DOHH2 (cell line): Measurements from ENCODE around the gene ENOX1.

ENCODE experiments used
- H3F3A ChIP-seq: fragments of 200-600 bp; sonication (generic), shearing (Covaris generic); 2 replicates; pipeline ENCODE4 v1.6.0; 2016; ENCODE audit warnings: antibody characterized with exemption, mild to moderate bottlenecking; ENCODE audit not compliant: control insufficient read depth, insufficient read depth
- H3K27ac ChIP-seq: fragments of 200-600 bp; sonication (generic); 2 replicates; pipeline ENCODE4 v1.5.1; 2014; ENCODE audit warnings: low read depth, mild to moderate bottlenecking, low read length, moderate library complexity
- H3K27me3 ChIP-seq: fragments of 200-600 bp; sonication (generic); 2 replicates; pipeline ENCODE4 v1.6.1; 2014; ENCODE audit warnings: mild to moderate bottlenecking, low read length, mixed read lengths; ENCODE audit not compliant: control insufficient read depth
- H3K36me3 ChIP-seq: fragments of 200-600 bp; sonication (generic); 2 replicates; pipeline ENCODE4 v1.6.1; 2014; ENCODE audit warnings: mild to moderate bottlenecking, low read length, moderate library complexity, mixed read lengths; ENCODE audit not compliant: control insufficient read depth
- H3K4me1 ChIP-seq: fragments of 200-600 bp; sonication (generic); 2 replicates; pipeline ENCODE4 v1.6.1; 2014; ENCODE audit warnings: mild to moderate bottlenecking, low read length, mixed read lengths; ENCODE audit not compliant: control insufficient read depth
- H3K4me2 ChIP-seq: fragments of 200-600 bp; sonication (generic); 2 replicates; pipeline ENCODE4 v1.6.0; 2014; ENCODE audit warnings: mild to moderate bottlenecking, low read length, moderate library complexity
- H3K4me3 ChIP-seq: fragments of 200-600 bp; sonication (generic); 2 replicates; pipeline ENCODE4 v1.5.1; 2014; ENCODE audit warnings: mild to moderate bottlenecking, low read length, mixed read lengths
- H3K79me2 ChIP-seq: fragments of 200-600 bp; sonication (generic); 2 replicates; pipeline ENCODE4 v1.6.1; 2014; ENCODE audit warnings: mild to moderate bottlenecking, low read length, mixed read lengths; ENCODE audit not compliant: control insufficient read depth
- H3K9me2 ChIP-seq: fragments of 200-600 bp; sonication (generic); replicated peaks from 2 replicates; pipeline ENCODE4 v1.6.1; 2014; ENCODE audit warnings: mild to moderate bottlenecking, low read length, mixed read lengths; ENCODE audit not compliant: control insufficient read depth
- H3K9me3 ChIP-seq: fragments of 200-600 bp; sonication (generic); 2 replicates; pipeline ENCODE4 v1.6.1; 2014; ENCODE audit warnings: antibody characterized with exemption, low read length, mixed read lengths; ENCODE audit not compliant: control insufficient read depth, insufficient read depth
- H4K20me1 ChIP-seq: fragments of 200-600 bp; sonication (generic); 2 replicates; pipeline ENCODE4 v1.6.0; 2014; ENCODE audit warnings: low read depth, mild to moderate bottlenecking, antibody characterized with exemption, low read length, moderate library complexity; ENCODE audit not compliant: control insufficient read depth, insufficient read depth
- CTCF ChIP-seq: fragments of 200-600 bp; sonication (generic); IDR thresholded peaks from one replicate; pipeline ENCODE4 v1.5.1; 2014; ENCODE audit warnings: antibody characterized with exemption, mild to moderate bottlenecking, low read depth, low read length; ENCODE audit not compliant: poor library complexity, severe bottlenecking
- EZH2phosphoT487 ChIP-seq: fragments of 200-600 bp; sonication (generic); IDR thresholded peaks from 2 replicates; pipeline ENCODE4 v1.6.1; 2017; ENCODE audit warnings: borderline replicate concordance, mild to moderate bottlenecking, antibody characterized with exemption, low read length, moderate library complexity, mixed read lengths

ENOX1 gene

GRCh38 chr13:43266936-43267615 is 519.7 kb downstream of the ENOX1 start:
- Histone ChIP-seq H3K36me3 (no peaks in the 10 kb centered on the region), H3K9me2 (no peaks in the 10 kb centered on the region), H3F3A (no peaks in the 10 kb centered on the region), H3K27ac (no peak overlapping the region), H3K9me3 (no peaks in the 10 kb centered on the region), H3K27me3 (no peaks in the 10 kb centered on the region), H3K79me2 (no peaks in the 10 kb centered on the region), H4K20me1 (no peaks in the 10 kb centered on the region), H3K4me3 (no peak overlapping the region), H3K4me1 (no peaks in the 10 kb centered on the region), H3K4me2 (no peak overlapping the region)
- no peak for TF ChIP-seq CTCF

- TF ChIP-seq CTCF (no peak), EZH2phosphoT487 (no peak)
- Histone ChIP-seq H3K27ac (no peak overlapping the region), H3K4me2 (no peak overlapping the region), H4K20me1 (no peaks in the 10 kb centered on the region), H3K27me3 (no peaks in the 10 kb centered on the region), H3K36me3 (no peaks in the 10 kb centered on the region), H3F3A (no peaks in the 10 kb centered on the region), H3K4me1 (no peaks in the 10 kb centered on the region), H3K9me2 (no peaks in the 10 kb centered on the region), H3K9me3 (no peaks in the 10 kb centered on the region), H3K79me2 (no peaks in the 10 kb centered on the region), H3K4me3 (no peak overlapping the region)
These were observed 521.7 kb downstream of the ENOX1 start for GRCh38 chr13:43265028-43265427.

GRCh38 chr13:43264458-43264857 is 522.3 kb downstream of the ENOX1 start:
- Histone ChIP-seq H3K4me3 (no peak overlapping the region), H4K20me1 (no peaks in the 10 kb centered on the region), H3K79me2 (no peaks in the 10 kb centered on the region), H3K9me3 (no peaks in the 10 kb centered on the region), H3K4me2 (no peak overlapping the region), H3K4me1 (no peaks in the 10 kb centered on the region), H3K27me3 (no peaks in the 10 kb centered on the region), H3F3A (no peaks in the 10 kb centered on the region), H3K9me2 (no peaks in the 10 kb centered on the region), H3K27ac (no peak overlapping the region), H3K36me3 (no peaks in the 10 kb centered on the region)
- TF ChIP-seq CTCF (no peak), EZH2phosphoT487 (no peak)

GRCh38 chr13:43263047-43263446 is 523.7 kb downstream of the ENOX1 start:
- Histone ChIP-seq H3K79me2 (no peaks in the 10 kb centered on the region), H3K4me1 (no peaks in the 10 kb centered on the region), H3K4me2 (no peak overlapping the region), H3K27me3 (no peaks in the 10 kb centered on the region), H3K4me3 (no peak overlapping the region), H3F3A (no peaks in the 10 kb centered on the region), H3K36me3 (no peaks in the 10 kb centered on the region), H3K9me3 (no peaks in the 10 kb centered on the region), H3K27ac (no peak overlapping the region), H4K20me1 (no peaks in the 10 kb centered on the region), H3K9me2 (no peaks in the 10 kb centered on the region; the same call in 1 of the 2 replicates)
- TF ChIP-seq EZH2phosphoT487 (no peak), CTCF (no peak)
